GM18511 (cell line): ENCODE results near the gene POLR2L.

ENCODE experiments used
- ATAC-seq: cut with Tn5 transposase; IDR thresholded peaks from one replicate; pipeline ENCODE4 v1.9.1; 2021; ENCODE audit warnings: mild to moderate bottlenecking, moderate library complexity; ENCODE audit not compliant: unreplicated experiment

POLR2L gene

DNA sequence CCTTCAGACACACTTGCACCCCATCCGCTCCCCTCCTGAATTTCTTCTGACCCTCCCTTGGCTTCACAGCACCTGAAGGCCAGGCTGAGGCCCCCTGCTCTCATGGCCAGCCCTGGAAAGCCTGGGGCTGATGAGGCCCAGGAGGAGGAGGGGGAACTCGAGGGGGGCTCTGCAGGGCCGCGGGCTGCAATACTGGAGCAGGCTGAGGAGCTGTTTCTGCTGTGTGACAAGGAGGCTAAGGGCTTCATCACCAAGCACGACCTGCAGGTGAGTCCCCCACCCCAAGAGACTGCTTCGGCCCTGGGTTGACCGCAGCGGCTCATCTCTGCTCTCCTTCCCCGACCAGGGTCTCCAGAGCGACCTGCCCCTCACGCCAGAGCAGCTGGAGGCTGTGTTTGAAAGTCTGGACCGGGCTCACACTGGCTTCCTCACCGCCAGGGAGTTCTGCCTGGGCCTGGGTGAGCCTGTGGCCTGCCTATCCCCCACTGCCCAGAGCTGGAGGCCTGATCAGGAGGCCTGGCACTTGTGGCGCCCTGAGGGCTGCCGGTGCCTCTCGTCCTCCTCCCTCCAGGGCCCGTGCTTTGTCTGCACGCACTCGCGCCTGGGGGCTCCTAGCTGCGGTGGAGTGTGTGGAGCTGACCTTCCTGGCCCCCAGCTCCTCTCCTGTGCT lies 13.7 kb downstream of the POLR2L start:
- no peak for ATAC-seq

- ATAC-seq = no peak
Observed at GRCh38 chr11:827897-828192, 14.5 kb downstream of the POLR2L start, which contains the start of gene CRACR2B. Gene CRACR2B (plus strand): TSS chr11:827919. CDS start chr11:828608, 689 bp downstream.

DNA sequence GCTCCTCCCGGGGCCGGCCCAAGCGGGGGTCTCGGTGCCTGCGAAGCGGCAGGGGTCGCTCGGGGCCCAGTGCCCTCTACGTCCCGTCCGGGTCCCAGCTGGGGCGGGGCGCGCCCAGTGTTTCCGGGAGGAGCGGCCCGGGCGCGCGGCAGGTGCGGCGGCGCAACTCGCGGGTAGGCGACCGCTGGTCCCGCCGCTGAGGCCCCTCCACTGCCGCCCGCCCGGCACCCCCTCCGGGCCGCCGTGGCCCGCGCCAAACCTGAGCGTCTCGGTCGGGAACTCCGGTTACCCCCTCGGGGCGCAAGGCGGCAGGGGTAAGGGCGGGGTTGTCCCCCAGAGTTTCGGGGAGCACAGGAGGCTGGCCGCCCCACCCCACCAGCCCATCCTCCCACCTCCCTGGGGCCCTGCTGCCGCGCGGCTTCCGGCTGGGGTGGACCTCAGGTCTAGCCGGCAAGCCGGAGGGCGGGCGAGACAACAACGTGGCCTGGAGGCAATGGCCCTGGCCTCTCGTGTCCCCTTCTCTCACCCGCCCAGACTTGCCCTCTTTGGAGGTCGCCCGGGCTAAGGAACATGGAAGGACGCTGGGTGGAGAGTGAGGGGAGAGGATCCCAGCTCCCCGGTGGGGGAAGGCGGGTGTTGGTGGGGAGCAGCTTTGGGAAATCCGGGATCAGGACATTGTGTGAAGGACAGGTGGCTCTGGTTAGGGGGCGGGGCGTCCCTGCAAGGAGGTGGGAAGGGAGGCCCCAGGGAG lies 15.0 kb downstream of the POLR2L start:
- ATAC-seq = no peak

DNA sequence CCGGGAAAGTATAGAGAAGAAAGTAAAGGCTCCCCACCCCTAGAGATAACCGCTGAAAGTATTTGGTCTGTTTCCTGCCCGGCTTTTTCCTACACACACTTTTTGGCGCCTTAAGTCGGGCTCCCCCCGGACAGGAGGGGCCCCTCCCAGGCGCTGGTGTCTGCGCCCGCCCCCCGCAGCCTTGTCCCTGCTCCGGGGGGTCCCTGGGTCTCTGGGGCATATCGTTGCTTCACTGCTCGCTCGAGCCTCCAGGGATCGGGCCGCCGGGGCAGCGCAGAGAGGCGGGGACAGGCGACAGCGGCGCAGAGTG lies 15.5 kb downstream of the POLR2L start:
- ATAC-seq = no peak

DNA sequence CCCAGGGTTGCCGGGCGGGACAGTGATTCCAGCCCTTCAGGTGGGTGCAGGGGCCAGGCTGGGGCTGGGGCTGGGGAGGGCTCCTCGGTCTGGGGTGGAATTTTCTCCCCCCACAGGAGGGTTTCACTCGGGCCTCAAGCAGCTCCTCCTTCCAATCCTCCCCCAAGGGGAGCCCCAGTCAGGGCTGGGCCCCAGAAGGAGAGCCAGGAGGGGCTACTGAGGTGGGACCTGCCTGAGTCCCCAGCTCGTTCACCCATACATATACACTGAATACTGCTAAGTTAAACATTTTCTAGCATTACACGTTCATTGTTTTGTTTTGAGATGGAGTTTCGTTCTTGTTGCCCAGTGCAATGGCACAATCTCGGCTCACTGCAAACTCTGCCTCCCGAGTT lies 16.1 kb downstream of the POLR2L start:
- no peak for ATAC-seq

DNA sequence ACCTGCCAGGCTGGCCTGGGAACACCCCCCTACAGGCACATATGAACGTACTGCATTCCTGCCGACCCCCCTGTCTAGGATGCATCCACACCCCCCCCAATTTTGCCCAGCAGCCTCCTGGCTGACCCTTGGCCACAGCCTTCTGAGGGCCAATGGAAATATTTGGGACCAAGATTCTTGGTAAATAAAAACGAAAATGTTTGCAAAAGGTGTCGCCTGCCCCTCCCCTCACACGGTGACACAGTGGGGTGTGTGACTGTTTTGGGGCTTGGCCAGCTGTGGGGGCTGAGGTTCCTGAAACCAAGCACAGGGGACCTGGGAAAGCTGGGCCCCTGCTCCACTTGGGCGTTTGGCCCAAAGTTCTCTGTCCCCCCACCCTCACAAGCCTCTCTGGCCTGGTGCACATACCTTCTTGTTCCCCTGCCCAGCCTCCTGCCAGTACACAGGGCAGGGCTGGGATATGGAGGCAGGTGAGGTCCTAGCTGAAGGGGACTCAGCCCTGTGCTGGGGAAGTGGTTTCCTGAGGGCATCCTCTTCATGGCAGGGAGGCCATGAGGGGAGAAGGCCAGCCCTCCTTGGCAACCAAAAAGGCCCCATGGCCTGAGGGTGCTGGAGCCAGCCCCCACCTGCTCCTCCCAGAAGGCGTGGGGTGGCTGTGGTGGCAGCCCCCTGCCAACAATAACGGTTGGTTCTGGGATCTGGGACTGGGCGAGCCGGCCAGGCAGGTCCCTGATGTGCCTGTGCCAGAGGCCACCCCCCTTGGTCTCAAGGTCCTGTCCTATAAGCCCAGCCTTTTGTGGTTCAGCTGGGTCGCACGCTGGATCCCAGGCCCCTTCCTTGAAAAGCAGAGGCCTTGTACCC lies 16.7 kb downstream of the POLR2L start:
- ATAC-seq = no peak

- no peak for ATAC-seq
Observed at GRCh38 chr11:824942-825341, 17.4 kb downstream of the POLR2L start.

DNA sequence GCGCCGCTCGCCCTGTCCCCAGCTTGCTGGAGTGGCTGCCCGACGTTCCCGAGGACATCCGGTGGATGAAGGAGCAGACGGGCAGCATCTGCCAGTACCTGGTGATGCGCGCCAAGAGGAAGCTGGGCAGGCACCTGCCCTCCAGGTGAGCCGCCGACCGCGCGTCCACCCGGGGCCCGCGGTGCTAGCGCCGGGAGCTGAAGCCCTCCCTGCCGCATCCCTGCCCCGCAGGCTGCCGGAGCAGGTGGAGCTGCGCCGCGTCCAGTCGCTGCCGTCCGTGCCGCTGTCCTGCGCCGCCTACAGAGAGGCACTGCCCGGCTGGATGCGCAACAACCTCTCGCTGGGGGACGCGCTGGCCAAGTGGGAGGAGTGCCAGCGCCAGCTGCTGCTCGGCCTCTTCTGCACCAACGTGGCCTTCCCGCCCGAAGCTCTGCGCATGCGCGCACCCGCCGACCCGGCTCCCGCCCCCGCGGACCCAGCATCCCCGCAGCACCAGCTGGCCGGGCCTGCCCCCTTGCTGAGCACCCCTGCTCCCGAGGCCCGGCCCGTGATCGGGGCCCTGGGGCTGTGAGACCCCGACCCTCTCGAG lies 17.9 kb downstream of the POLR2L start:
- ATAC-seq = no peak

DNA sequence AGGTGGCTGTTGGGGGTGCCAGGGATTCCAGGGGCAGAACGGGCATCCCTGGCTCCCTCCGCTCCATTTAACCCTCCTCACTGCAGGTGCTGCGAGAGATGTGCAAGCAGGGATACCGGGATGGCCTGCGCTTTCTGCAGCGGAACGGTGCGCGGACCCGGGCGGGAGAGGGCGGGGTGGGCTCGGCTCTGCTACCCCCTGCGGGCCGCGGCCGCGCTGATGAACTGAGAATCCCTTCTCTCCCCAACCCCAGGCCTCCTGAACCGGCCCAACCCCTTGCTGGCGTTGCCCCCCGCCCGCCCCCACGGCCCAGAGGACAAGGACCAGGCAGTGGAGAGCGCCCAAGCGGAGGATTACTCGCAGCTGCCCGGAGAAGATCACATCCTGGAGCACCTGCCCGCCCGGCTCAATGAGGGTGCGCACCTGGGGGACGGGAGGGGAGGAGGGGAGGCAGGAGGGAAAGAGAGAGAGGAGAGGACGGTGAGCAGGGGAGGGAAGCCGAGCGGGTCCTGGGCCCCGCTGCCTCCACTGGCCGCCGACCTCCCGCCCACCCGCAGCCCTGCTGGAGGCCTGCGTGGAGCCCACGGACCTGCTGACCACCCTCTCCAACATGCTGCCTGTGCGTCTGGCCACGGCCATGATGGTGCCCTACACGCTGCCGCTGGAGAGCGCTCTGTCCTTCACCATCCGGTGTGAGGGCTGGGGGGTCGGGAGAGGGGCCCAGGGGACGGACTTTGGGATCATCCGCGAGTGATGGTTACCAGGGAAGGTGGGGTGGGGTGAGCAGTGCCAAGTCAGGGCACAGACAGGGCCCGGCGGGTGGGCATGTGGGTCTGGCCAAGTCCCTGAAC lies 18.7 kb downstream of the POLR2L start:
- ATAC-seq = no peak

- ATAC-seq = no peak
Observed at GRCh38 chr11:821512-822371, 20.6 kb downstream of the POLR2L start.

- ATAC-seq = no peak
Observed at GRCh38 chr11:820655-821511, 21.4 kb downstream of the POLR2L start.

DNA sequence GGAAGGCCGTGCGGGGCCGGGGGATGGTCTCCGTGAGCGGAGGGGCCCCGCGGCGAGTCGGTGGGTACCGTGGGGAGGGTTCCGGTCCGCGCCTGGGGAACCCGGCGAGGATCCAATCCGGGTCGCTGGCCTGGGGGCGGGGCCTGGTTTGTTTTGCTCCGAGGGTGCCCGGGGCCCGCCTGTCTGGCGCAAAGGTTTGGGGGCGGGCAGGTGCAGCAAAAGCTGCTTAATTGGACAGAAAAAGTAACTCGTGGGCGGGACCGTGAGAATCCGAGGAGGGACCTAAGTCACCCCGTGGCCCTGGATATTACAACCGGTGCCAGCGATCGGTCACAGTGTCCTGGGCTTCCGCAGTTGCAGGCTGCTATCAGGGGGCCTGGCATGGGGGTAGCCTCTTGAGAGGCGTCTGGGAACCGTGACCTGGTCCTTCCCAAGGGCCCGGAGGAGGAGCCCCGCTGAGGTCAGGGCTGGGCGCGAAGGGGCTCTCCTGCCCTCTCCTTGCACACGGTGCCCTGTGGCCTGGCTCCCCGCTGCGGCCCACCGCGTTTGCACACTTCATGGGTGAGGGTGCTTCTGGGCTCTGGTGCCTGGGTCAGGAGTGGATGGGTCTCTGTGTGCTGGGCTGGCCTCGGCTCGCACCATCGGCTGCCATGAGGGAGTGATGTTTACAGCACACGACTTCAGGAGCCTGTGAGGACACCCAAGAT lies 22.2 kb downstream of the POLR2L start:
- peak; percentile 77 for ATAC-seq

GRCh38 chr11:819129-819931 lies 23.0 kb downstream of the POLR2L start:
- peak; percentile 71 for ATAC-seq

- ATAC-seq = no peak
Observed at GRCh38 chr11:818396-819128, 23.8 kb downstream of the POLR2L start, which contains the start of gene PNPLA2. Gene PNPLA2 (plus strand): TSS chr11:818914. CDS start chr11:819719, 805 bp downstream.

DNA sequence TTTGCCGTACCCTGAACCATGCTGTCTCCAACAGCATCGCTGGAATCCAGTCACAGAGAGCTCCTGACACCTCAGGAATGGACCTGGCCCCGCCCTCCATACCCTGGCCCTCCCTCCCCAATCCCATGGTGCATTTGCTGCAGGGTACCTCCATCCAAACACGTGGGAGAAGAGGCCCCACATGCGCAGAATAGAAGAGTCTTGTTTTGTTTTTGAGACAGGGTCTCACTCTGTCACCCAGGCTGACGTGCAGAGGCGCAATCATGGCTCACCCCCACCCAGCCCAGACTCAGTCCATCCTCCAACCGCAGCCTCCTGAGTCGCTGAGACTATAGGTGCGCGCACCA lies 25.9 kb downstream of the POLR2L start:
- ATAC-seq = no peak

DNA sequence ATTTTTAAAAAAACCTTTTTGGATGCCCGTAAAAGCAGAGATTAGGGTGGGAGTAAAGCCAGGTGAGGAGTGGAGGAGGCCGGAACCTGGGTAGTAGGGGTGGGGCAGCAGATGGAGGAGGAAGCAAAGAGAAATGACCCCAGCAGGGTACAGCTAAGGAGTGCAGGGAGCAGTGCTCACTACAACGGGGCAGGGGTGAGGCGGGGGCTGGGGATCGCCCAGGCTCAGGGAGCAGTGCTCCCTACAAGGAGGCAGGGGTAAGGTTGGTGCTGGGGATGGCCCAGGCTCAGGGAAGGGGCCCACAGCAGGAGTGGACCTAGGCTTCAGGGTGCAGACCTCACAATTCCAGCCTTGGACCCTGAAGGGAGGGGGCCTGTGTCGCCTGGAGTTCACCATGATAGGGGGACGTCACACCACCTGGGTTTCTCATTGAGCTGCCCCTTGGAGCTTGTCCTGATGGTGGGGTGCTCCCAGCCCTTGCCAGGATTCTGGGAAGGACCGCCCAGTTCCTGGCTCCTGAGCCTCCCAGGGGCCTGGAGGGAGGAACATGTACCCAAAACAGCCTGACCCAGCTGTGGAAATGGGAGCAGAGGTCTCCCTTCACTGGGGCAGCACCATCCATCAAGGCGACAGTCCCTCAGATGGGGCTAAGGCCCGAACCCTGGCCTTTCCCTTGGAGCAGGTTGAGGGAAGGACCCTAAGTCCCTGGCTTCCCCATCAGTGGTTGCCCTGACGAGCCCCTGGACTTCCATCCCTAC lies 26.5 kb downstream of the POLR2L start:
- no peak for ATAC-seq
